ENCODE measurements around the gene CFAP47. TPM values are rescaled to one million over a fixed set of nuclear protein-coding genes. Genes with fewer than 3 reads are reported as not detected.

The CFAP47 gene
- total RNA-seq, 1 donor from 2014 or later, result not detected

GRCh38 chrX:36401774-36402173 is 482.2 kb downstream of the CFAP47 start:
- H3K4me3 ChIP-seq, result no peak overlapping the region
- intact Hi-C loops (cut with micrococcal nuclease), result no loop called here
- no peaks in the 10 kb centered on the region for H3K36me3 ChIP-seq
- no peaks in the 10 kb centered on the region for H3K27me3 ChIP-seq (ENCODE audit: low read depth)
- no peak for DNase-seq
- H3K9me3 ChIP-seq (replicated peaks), result no peaks in the 10 kb centered on the region
- no peak overlapping the region for H3K27ac ChIP-seq (replicated peaks)
- no peak for TF ChIP-seq CTCF (IDR thresholded peaks at IDR 0.05; ENCODE audit: borderline replicate concordance)
- H3K4me1 ChIP-seq, result no peaks in the 10 kb centered on the region

GRCh38 chrX:36407836-36408235 is 488.3 kb downstream of the CFAP47 start:
- no peaks in the 10 kb centered on the region for H3K9me3 ChIP-seq (replicated peaks)
- intact Hi-C loops (cut with micrococcal nuclease), result no loop called here
- no peaks in the 10 kb centered on the region for H3K36me3 ChIP-seq
- H3K27me3 ChIP-seq (ENCODE audit: low read depth), result no peaks in the 10 kb centered on the region
- no peak for DNase-seq
- TF ChIP-seq CTCF (IDR thresholded peaks at IDR 0.05; ENCODE audit: borderline replicate concordance), result no peak
- no peak overlapping the region for H3K4me3 ChIP-seq
- no peak overlapping the region for H3K27ac ChIP-seq (replicated peaks)
- H3K4me1 ChIP-seq, result no peaks in the 10 kb centered on the region

- Histone ChIP-seq H3K36me3 (no peaks in the 10 kb centered on the region), H3K4me3 (no peak overlapping the region), H3K27ac (replicated peaks) (no peak overlapping the region), H3K27me3 (ENCODE audit: low read depth) (no peaks in the 10 kb centered on the region), H3K4me1 (no peaks in the 10 kb centered on the region), H3K9me3 (replicated peaks) (no peaks in the 10 kb centered on the region)
- intact Hi-C loops (cut with micrococcal nuclease), result no loop called here
- TF ChIP-seq CTCF (IDR thresholded peaks at IDR 0.05; ENCODE audit: borderline replicate concordance), result no peak
- DNase-seq, result no peak
Measured at GRCh38 chrX:36414056-36414455, 494.5 kb downstream of the CFAP47 start.

- H3K36me3 ChIP-seq, result no peaks in the 10 kb centered on the region
- H3K27me3 ChIP-seq (ENCODE audit: low read depth), result no peaks in the 10 kb centered on the region
- no peaks in the 10 kb centered on the region for H3K4me1 ChIP-seq
- no peak overlapping the region for H3K27ac ChIP-seq (replicated peaks)
- intact Hi-C loops (cut with micrococcal nuclease), result no loop called here
- no peaks in the 10 kb centered on the region for H3K9me3 ChIP-seq (replicated peaks)
- no peak overlapping the region for H3K4me3 ChIP-seq
- TF ChIP-seq CTCF (IDR thresholded peaks at IDR 0.05; ENCODE audit: borderline replicate concordance), result no peak
- DNase-seq, result no peak
Measured at GRCh38 chrX:36422368-36422767, 502.8 kb downstream of the CFAP47 start.

- DNase-seq, result no peak
- H3K27me3 ChIP-seq (ENCODE audit: low read depth), result no peaks in the 10 kb centered on the region
- intact Hi-C loops (cut with micrococcal nuclease), result no loop called here
- no peaks in the 10 kb centered on the region for H3K36me3 ChIP-seq
- no peaks in the 10 kb centered on the region for H3K9me3 ChIP-seq (replicated peaks)
- no peak overlapping the region for H3K27ac ChIP-seq (replicated peaks)
- TF ChIP-seq CTCF (IDR thresholded peaks at IDR 0.05; ENCODE audit: borderline replicate concordance), result no peak
- no peaks in the 10 kb centered on the region for H3K4me1 ChIP-seq
- no peak overlapping the region for H3K4me3 ChIP-seq
Measured at GRCh38 chrX:36431819-36432218, 512.3 kb downstream of the CFAP47 start.

GRCh38 chrX:36434522-36434921 is 515.0 kb downstream of the CFAP47 start:
- Histone ChIP-seq H3K36me3 (no peaks in the 10 kb centered on the region), H3K4me3 (no peak overlapping the region), H3K27ac (replicated peaks) (no peak overlapping the region), H3K27me3 (ENCODE audit: low read depth) (no peaks in the 10 kb centered on the region), H3K4me1 (no peaks in the 10 kb centered on the region), H3K9me3 (replicated peaks) (no peaks in the 10 kb centered on the region)
- TF ChIP-seq CTCF (IDR thresholded peaks at IDR 0.05; ENCODE audit: borderline replicate concordance), result no peak
- intact Hi-C loops (cut with micrococcal nuclease), result no loop called here
- DNase-seq, result no peak

All from left ventricle myocardium inferior (tissue), 1 donor.